VCaP (cell line): ENCODE data around the gene KRT33A.
A peak's percentile ranks its signal among the peaks of the same experiment; 100 is the strongest.

Experiments
- H3K27ac ChIP-seq: fragments of 450-650 bp; 2 replicates; pipeline ENCODE4 v1.5.1; 2017
- CTCF ChIP-seq: fragments of 450-650 bp; conservative IDR thresholded peaks from 2 replicates; pipeline ENCODE4 v1.5.1; 2017; ENCODE audit warnings: mild to moderate bottlenecking, moderate library complexity

KRT33A gene

GRCh38 chr17:41325611-41326010 is 25.0 kb downstream of the KRT33A start:
- H3K27ac ChIP-seq = no peak overlapping the region
- no peak for TF ChIP-seq CTCF

- TF ChIP-seq CTCF = no peak
- no peak overlapping the region for H3K27ac ChIP-seq
These were observed 25.5 kb downstream of the KRT33A start for GRCh38 chr17:41325126-41325525.

- no peak overlapping the region for H3K27ac ChIP-seq
- peak; percentile 81 for TF ChIP-seq CTCF
These were observed 26.2 kb downstream of the KRT33A start for GRCh38 chr17:41324180-41325075.

- no peak for TF ChIP-seq CTCF
- no peak overlapping the region for H3K27ac ChIP-seq
These were observed 27.4 kb downstream of the KRT33A start for GRCh38 chr17:41322903-41323895.

GRCh38 chr17:41322094-41322902 is 28.3 kb downstream of the KRT33A start:
- peak; percentile 96 for TF ChIP-seq CTCF
- no peak overlapping the region for H3K27ac ChIP-seq

- TF ChIP-seq CTCF = no peak
- H3K27ac ChIP-seq = no peak overlapping the region
These were observed 32.4 kb downstream of the KRT33A start for GRCh38 chr17:41318231-41318630.
